GM12878 (cell line): Measurements from ENCODE around the gene PPP1R27. TPM values are rescaled to one million over a fixed set of nuclear protein-coding genes. Genes with fewer than 3 reads are reported as not detected.

ENCODE experiments used
- ATAC-seq: fragments of 200-7000 bp; cut with Tn5 transposase; 3 replicates; pipeline ENCODE4 v1.9.1; 2020; ENCODE audit warnings: mild to moderate bottlenecking, moderate library complexity
- BruUV-seq: library from RNA; stranded (reverse); fragments of 400-500 nt; replicated peaks from 2 replicates; lab custom pipeline; 2021; lab: Mats Ljungman, UMichigan
- CTCF ChIA-PET: fragments of 300-600 bp; sonication (Branson Sonifier 250); formaldehyde crosslinking; extraction: SDS; loops from one replicate; lab custom pipeline; 2021; ENCODE audit warnings: inconsistent platforms; lab: Yijun Ruan, JAX
- POLR2A ChIA-PET: fragments of 350-600 bp; formaldehyde crosslinking; extraction: SDS; loops from one replicate; lab custom pipeline; 2021; ENCODE audit warnings: inconsistent platforms; lab: Charles Lee
- RAD21 ChIA-PET: fragments of 300-600 bp; sonication (Branson Sonifier 250); formaldehyde crosslinking; loops from one replicate; lab custom pipeline; 2023; ENCODE audit warnings: antibody characterized with exemption; ENCODE audit not compliant: unreplicated experiment; lab: Charles Lee
- SMC1A ChIA-PET: fragments of 300-600 bp; sonication (Branson Sonifier 250); formaldehyde crosslinking; loops from one replicate; lab custom pipeline; 2023; ENCODE audit not compliant: unreplicated experiment, uncharacterized antibody; lab: Charles Lee
- DNase-seq: peaks from one replicate; pipeline ENCODE4 v3.0.0-alpha.2; 2011; ENCODE audit warnings: low read depth, low spot score
- FAIRE-seq: peaks from 3 replicates; lab custom pipeline; 2011; peaks lifted over from hg19 to GRCh38; lab: Jason Lieb, UNC
- H2AFZ ChIP-seq: 2 replicates; pipeline ENCODE4 v1.6.0; 2011; ENCODE audit warnings: low read depth, low read length, control low read depth; ENCODE audit not compliant: control insufficient read depth
- H3K27ac ChIP-seq: 2 replicates; pipeline ENCODE4 v1.5.1; 2011; ENCODE audit warnings: control low read depth; ENCODE audit not compliant: control insufficient read depth, insufficient read depth
- H3K27me3 ChIP-seq, 2 experiments: replicated peaks in 1 of 2; 2 replicates each; pipeline versions ENCODE4 v1.6.0 to v1.6.1; 2011; ENCODE audit warnings: low read length in 1 of 2; ENCODE audit not compliant: control insufficient read depth in 2 of 2, insufficient read depth in 2 of 2
- H3K36me3 ChIP-seq, 2 experiments: 2 replicates each; pipeline ENCODE4 v1.5.1; 2011; ENCODE audit warnings: low read length in 1 of 2; ENCODE audit not compliant: control insufficient read depth in 2 of 2, insufficient read depth in 2 of 2
- H3K4me1 ChIP-seq: 2 replicates; pipeline ENCODE4 v1.6.1; 2011; ENCODE audit warnings: mild to moderate bottlenecking, low read length, moderate library complexity, mixed read lengths; ENCODE audit not compliant: control insufficient read depth, insufficient read depth
- H3K4me2 ChIP-seq: 2 replicates; pipeline ENCODE4 v1.6.0; 2011; ENCODE audit warnings: control low read depth; ENCODE audit not compliant: control insufficient read depth, insufficient read depth
- H3K4me3 ChIP-seq: fragments of 200-600 bp; sonication (generic); 2 replicates; pipeline ENCODE4 v1.5.1; 2016
- H3K79me2 ChIP-seq: 2 replicates; pipeline ENCODE4 v1.6.0; 2011; ENCODE audit warnings: low read length; ENCODE audit not compliant: control insufficient read depth, insufficient read depth
- H3K9ac ChIP-seq: 2 replicates; pipeline ENCODE4 v1.8.0; 2011; ENCODE audit warnings: low read length, control low read depth, mixed read lengths; ENCODE audit not compliant: control insufficient read depth, insufficient read depth
- H3K9me3 ChIP-seq: replicated peaks from 3 replicates; pipeline ENCODE4 v1.5.1; 2011; ENCODE audit warnings: mild to moderate bottlenecking, low read length; ENCODE audit not compliant: control insufficient read depth, insufficient read depth
- H4K20me1 ChIP-seq: 2 replicates; pipeline ENCODE4 v1.6.0; 2011; ENCODE audit not compliant: control insufficient read depth, insufficient read depth
- BHLHE40 ChIP-seq, 2 experiments: fragments of 450-650 bp in 1 of 2; IDR thresholded peaks; 2 replicates each; pipeline ENCODE4 v1.6.1; 2011 to 2017; ENCODE audit warnings: low read depth in 2 of 2, borderline replicate concordance in 1 of 2, improper control_type of control experiment in 1 of 2, low read length in 1 of 2, mild to moderate bottlenecking in 1 of 2
- CBFB ChIP-seq: IDR thresholded peaks from 2 replicates; pipeline ENCODE4 v1.6.1; 2016; ENCODE audit warnings: antibody characterized with exemption, low read depth
- FOXM1 ChIP-seq: IDR thresholded peaks from 2 replicates; pipeline ENCODE4 v1.6.1; 2012; ENCODE audit warnings: low read depth, mild to moderate bottlenecking, inconsistent platforms, low read length, moderate library complexity
- GABPA ChIP-seq: IDR thresholded peaks from 2 replicates; pipeline ENCODE4 v1.6.1; 2014; ENCODE audit warnings: antibody characterized with exemption, low read depth, mild to moderate bottlenecking, inconsistent platforms
- TBL1XR1 ChIP-seq: IDR thresholded peaks from 2 replicates; pipeline ENCODE4 v1.6.1; 2012; ENCODE audit warnings: low read depth, low read length, improper control_type of control experiment
- ZNF384 ChIP-seq: IDR thresholded peaks from 2 replicates; pipeline ENCODE4 v1.6.1; 2012; ENCODE audit warnings: low read depth, mild to moderate bottlenecking, low read length, improper control_type of control experiment, borderline replicate concordance
- WGBS: methylation state at CpG from one replicate; pipeline ENCODE4 v1.1.6; 2016; ENCODE audit warnings: low lambda C conversion rate; ENCODE audit not compliant: insufficient replicate concordance, insufficient coverage; ENCODE audit errors: missing lambda C conversion rate; 5-methylcytosine and 5-hydroxymethylcytosine counted together
- in situ Hi-C: fragments of 300-500 bp; cut with MboI; formaldehyde crosslinking; loops from 9 replicates; pipeline ENCODE4 v1.14.3; 2018; ENCODE audit warnings: mixed read lengths
- intact Hi-C: fragments of 100-400 bp; cut with micrococcal nuclease; formaldehyde crosslinking; loops from one replicate; pipeline ENCODE4 v1.14.2; 2022; ENCODE audit not compliant: unreplicated experiment
- polyA plus RNA-seq, 11 experiments: library from polyadenylated mRNA; depleted of rRNA in 4 of 11; unstranded in 6 of 11; stranded (reverse) in 5 of 11; fragments of >200 nt; fragmentation: Nextera tagmentation in 4 of 11; fragmentation: Illumina TruSeq in 1 of 11; extraction: Ambion mirVana in 4 of 11; extraction: Trizol in 1 of 11; gene quantifications; 1 replicate in 1 of 11; 2 replicates in 10 of 11; pipeline versions ENCODE4 v1.2.1 to v1.2.3, GENCODE V29; 2011 to 2016; ENCODE audit warnings: inconsistent platforms in 2 of 11, missing spikeins in 2 of 11, low read depth in 1 of 11
- total RNA-seq, 4 experiments: library from RNA; depleted of rRNA in 3 of 4; stranded (reverse); fragments of >200 nt in 3 of 4; fragmentation: Illumina TruSeq in 1 of 4; extraction: Trizol in 1 of 4; gene quantifications; 2 replicates each; pipeline versions ENCODE4 v1.2.1 to v1.2.3, GENCODE V29; 2013 to 2021
- TF ChIP-seq, protein P1 (sequence below): fragments of 450-650 bp; IDR thresholded peaks from 2 replicates; pipeline ENCODE4 v1.6.1; 2016; ENCODE audit warnings: mild to moderate bottlenecking

PPP1R27 gene
- total and polyA plus RNA-seq, 10 of the 15 experiments (the other 5 are each of a cell fraction or from before 2014, with no cell fraction given): 0.17 to 1.6 (median 0.49) TPM; not detected in 3

DNA sequence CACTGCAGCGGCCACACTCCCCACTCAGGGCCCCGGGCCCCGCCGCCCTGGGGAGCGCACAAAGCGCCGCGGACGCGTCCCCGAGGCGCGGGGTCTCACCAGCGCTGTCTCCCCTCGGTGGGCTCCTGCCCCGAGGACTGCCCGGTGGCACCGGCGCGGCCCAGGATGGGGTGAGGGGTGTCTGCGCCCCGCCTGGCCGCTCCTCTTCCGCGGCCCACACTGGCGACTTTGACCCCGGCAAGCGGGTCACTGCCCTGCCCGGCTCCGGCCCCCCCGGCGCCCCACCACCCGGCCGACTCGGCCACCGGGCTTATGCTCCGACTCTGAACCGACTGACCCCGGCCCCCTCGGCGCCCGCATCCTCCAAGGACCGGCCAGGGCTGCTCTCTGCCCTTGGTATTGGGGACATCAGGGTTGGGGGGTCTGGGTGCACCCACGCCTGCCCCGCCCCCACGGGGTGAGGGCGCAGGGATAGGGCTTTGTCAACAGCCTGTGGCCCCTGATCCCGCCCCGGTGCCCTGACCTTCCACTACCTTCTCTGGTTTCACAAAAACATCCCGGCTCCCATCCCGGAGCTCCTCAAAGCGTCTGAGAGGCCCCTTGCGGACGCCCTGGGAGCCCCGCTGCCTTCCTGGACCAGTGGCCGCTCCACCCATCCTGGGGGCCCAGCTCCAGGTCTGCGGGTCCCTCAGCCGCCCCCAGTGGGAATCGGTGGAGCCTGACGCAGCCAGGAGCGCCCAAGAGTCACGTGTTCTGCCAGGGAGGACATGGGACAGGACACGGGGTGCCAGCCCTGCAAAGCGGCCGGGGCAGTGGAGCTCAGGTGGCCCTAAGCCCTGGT lies 30.1 kb downstream of the PPP1R27 start:
- DNase-seq (no peak), ATAC-seq (no peak), FAIRE-seq (no peak)
- Histone ChIP-seq H3K27me3 (peaks cover 1 to 4% of the 10 kb centered on the region in 2 experiments; a peak in 1 of 4 replicates), H4K20me1 (no peaks in the 10 kb centered on the region), H3K79me2 (no peaks in the 10 kb centered on the region), H3K4me2 (no peak overlapping the region), H3K36me3 (no peaks in the 10 kb centered on the region), H3K4me3 (no peak overlapping the region), H3K9me3 (no peaks in the 10 kb centered on the region), H3K4me1 (no peaks in the 10 kb centered on the region), H3K9ac (no peak overlapping the region), H2AFZ (no peak overlapping the region), H3K27ac (no peak overlapping the region)
- BruUV-seq: no TSS peak
- ChIA-PET RAD21 (no interaction called here), SMC1A (no interaction called here), POLR2A (no interaction called here), CTCF (no interaction called here)
- WGBS: 20% methylated on average over 40 of the region's 65 CpGs
- intact Hi-C loops: no loop called here
- in situ Hi-C loops: no loop called here
- TF ChIP-seq TBL1XR1 (no peak), ZNF384 (no peak), FOXM1 (no peak), BHLHE40 (IDR thresholded peaks at IDR 0.05; ENCODE audit: borderline replicate concordance in 1 of 2, low read depth in 2 of 2, low read length in 1 of 2) (no peak), GABPA (no peak), CBFB (no peak)
- TF ChIP-seq, protein P1, sequence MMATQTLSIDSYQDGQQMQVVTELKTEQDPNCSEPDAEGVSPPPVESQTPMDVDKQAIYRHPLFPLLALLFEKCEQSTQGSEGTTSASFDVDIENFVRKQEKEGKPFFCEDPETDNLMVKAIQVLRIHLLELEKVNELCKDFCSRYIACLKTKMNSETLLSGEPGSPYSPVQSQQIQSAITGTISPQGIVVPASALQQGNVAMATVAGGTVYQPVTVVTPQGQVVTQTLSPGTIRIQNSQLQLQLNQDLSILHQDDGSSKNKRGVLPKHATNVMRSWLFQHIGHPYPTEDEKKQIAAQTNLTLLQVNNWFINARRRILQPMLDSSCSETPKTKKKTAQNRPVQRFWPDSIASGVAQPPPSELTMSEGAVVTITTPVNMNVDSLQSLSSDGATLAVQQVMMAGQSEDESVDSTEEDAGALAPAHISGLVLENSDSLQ: no peak
